Measurements from ENCODE around the gene E2F4.

DNA sequence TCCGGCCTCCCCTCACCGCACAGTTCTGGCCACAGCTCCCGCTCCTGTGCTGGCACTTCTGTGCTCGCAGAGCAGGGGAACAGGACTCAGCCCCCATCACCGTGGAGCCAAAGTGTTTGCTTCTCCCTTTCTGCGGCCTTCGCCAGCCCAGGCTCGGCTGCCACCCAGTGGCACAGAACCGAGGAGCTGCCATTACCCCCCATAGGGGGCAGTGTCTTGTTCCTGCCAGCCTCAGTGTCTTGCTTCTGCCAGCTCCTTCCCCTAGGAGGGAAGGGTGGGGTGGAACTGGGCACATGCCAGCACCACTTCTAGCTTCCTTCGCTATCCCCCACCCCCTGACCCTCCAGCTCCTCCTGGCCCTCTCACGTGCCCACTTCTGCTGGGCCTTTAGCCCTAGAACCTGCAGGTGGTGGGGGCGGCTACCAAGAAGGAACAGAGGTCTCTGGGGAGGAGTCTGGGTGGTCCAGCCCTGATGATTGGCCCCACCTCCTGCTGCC, 6.3 kb downstream of the E2F4 start:
- TF ChIP-seq TEAD4 (IDR thresholded peaks at IDR 0.05) (no peak), FOXM1 (IDR thresholded peaks at IDR 0.05; ENCODE audit: borderline replicate concordance, low read depth) (no peak), TAF1 (IDR thresholded peaks at IDR 0.05; ENCODE audit: low read depth) (no peak)

All from Ishikawa (cell line).